HT1080 (cell line): ENCODE measurements around the gene TMEM131. TPM values are rescaled to one million over a fixed set of nuclear protein-coding genes. Genes with fewer than 3 reads are reported as not detected.
A peak's percentile ranks its signal among the peaks of the same experiment; 100 is the strongest.
"Not testable (repeated sequence)": the region's sequence is repeated elsewhere in the genome, so short reads cannot be mapped to it uniquely, and the experiment has no call there.

Experiments used
- DNase-seq: peaks from one replicate; pipeline ENCODE4 v3.0.0-alpha.2; 2015; ENCODE audit warnings: low read depth
- total RNA-seq: library from RNA; depleted of rRNA; stranded (reverse); fragments of >200 nt; shearing (Covaris generic); gene quantifications from 2 replicates; pipeline ENCODE4 v1.2.3, GENCODE V29; 2014

The TMEM131 gene
- total RNA-seq, 1 experiment from 2014 or later: 9.7 TPM

- no peak for DNase-seq
Observed at GRCh38 chr2:97961534-97961933, 34.2 kb downstream of the TMEM131 start.

GRCh38 chr2:97958184-97958583 is 37.6 kb downstream of the TMEM131 start:
- DNase-seq: no peak

- no peak for DNase-seq
Observed at GRCh38 chr2:97957432-97958183, 38.1 kb downstream of the TMEM131 start.

DNA sequence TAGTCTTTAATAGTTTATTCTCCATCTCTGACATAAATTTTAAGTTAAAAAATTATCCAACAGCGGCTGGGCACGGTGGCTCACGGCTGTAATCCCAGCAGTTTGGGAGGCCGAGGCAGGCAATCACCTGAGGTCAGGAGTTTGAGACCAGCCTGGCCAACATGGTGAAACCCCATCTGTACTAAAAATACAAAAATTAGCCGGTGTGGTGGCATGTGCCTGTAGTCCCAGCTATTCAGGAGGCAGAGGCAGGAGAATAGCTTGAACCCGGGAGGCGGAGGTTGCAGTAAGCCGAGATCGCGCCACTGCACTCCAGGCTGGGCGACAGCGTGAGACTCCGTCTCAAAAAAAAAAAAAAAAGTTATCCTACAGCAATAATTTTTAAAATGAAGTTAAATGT is 39.0 kb downstream of the TMEM131 start:
- not testable (repeated sequence) for DNase-seq

- DNase-seq: no peak
Observed at GRCh38 chr2:97953853-97954252, 41.9 kb downstream of the TMEM131 start.

DNA sequence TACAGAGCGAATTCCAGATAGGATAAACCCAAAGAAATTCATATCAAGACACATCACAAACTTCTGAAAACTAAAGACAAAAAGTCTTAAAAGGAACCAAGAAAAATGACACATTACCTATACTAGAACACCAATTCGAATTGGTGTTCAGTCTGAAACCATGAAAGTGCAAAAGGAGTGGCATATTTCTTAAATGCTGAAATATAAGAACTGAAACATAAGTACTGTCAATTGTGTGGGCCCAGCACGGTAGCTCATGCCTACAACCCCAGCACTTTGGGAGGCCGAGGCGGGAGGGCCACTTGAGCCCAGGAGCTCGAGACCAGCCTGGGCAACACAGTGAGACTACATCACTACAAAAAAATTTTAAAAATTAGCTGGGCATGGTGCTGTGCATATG is 43.4 kb downstream of the TMEM131 start:
- DNase-seq: no peak

DNA sequence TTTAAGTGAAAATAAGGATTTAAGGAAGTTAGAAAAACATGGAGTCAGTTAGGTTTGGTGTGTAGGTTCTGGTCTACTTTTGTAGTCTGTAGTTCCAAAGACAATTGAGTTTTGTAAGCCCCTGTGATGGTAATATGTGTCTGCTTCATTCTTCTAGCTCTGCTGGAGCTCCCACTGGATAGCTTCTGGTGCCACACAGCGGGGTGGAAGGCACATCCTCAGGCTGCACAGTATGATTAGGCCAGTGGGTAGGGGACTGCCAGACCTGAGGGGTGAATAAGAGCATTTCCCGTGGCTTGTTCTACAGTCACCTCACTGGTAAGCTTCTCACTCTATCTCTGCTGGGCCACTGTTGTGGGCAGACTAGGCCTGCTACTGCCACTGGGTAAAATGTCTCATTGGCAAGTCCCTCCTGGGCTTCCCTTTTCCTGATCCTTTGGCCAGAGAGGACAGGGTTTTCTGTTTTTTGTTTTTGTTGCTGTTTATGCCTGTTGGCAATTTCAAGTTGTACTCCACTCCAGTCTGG is 44.5 kb downstream of the TMEM131 start:
- peak; percentile 5 for DNase-seq

DNA sequence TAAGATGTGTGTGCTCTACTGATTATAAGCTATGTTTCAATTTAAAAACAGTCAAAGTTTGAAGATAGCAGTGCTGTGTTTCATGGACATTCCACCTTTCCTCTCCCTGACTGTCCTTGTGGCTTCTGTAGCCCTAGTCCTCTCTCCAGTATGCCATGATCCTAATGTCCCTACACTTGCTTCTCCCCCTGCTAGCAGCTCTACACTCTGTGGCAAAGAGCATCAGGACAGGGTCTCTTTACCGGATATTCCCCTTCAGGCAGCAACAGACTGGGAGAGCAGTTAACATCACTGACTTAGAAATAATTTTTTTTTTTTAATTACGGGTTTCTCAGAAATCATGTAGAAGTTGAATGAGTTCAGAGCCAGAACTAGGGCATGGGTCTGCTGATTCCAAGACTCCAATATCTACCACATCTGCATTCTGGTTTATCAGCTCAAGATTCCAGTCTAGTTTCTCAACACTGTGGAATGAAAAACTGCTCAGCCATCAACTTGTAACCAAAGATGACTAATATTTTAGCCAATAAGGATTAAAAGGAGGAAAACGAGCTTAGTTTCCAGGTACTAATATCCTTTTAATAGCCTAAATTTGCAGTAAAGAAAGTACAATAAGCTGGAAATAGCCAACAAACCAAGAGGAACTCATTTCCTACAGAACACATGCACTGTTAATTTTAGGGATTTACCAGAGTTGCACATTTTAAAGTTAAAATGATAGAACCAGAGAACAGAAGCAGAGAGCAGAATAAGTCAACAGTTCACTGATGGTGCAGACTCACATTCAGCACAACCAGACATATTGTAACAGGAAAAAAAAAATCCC is 45.2 kb downstream of the TMEM131 start:
- DNase-seq: peak; percentile 61

GRCh38 chr2:97948926-97949325 is 46.8 kb downstream of the TMEM131 start:
- no peak for DNase-seq

GRCh38 chr2:97945791-97946190 is 50.0 kb downstream of the TMEM131 start:
- DNase-seq: no peak

- DNase-seq: no peak
Observed at GRCh38 chr2:97936881-97937280, 58.9 kb downstream of the TMEM131 start.

GRCh38 chr2:97936199-97936598 is 59.5 kb downstream of the TMEM131 start:
- no peak for DNase-seq

DNA sequence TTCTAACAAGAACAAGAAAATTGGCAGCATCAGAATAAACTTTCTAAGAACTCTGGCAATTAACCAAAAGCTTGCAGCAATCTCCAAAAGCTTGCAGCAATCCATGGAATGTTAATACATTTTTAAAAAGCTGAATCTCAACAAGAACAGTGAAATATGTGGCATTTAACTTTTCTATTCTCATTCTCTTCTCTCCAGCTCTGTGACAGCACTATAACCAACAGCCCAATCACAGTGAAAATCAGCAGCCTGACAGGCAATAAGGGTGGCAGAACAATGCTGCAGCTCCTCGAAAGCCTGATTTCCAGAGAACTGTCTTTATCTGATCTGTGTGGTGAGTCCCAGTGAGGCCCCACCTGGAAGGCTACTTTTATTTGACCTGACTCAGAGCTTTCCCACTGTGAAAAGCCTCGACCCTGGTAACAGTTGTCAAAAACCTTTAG is 60.0 kb downstream of the TMEM131 start:
- DNase-seq: peak; percentile 18

- DNase-seq: no peak
Observed at GRCh38 chr2:97932975-97933662, 62.6 kb downstream of the TMEM131 start.

DNA sequence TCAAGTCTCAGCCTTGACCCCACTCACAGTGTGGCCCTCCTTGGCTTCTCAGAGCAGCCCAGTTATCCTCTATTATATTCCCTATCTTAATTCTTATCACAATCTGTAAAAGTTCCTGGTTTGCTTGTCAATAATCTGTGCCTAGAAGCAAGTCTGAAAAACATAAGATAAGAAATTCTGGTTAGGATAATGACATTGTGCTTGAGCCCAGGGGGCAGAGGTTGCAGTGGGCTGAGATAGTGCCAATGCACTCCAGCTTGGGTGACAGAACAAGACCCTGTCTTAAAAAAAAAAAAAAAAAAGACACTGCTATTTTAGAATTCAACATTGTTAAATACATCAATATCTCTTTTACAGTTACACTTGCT is 63.9 kb downstream of the TMEM131 start:
- no peak for DNase-seq

- DNase-seq: no peak
Observed at GRCh38 chr2:97931118-97931857, 64.5 kb downstream of the TMEM131 start.

DNA sequence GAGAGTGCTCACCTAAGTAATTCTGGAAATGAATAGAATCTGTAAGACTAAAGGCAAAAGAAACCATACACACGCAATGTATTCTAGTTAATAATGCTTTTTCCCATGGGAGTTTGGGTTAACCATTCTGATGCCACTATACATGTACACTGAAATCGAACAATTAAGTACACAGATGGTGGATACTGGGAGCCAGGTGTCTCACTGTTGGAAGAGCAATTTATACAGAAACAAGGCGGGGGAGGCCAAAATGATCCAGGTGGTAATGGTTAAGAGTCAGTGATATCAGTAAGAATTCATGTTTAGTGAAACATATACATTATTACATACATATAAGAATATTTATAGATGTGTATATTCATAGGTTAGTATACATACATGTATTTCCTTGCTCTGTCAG is 67.2 kb downstream of the TMEM131 start:
- DNase-seq: no peak

DNA sequence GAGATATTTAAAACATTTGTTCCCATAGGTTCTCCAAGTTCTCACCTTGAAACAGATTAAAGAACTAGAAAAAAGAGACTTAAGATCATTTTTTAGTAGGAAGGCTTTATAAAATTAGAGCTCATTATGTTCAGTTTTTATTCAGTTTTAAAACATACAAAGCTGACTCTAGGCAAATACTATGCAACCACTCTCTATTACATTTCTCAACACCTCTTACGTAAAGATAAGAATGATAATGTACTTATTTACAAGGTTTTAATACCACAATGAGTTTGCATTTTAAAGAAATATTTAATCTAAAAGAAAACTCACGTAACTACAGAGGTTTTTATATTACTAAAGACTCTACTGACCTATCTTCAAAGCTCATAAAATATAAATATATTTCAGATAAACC is 68.8 kb downstream of the TMEM131 start:
- no peak for DNase-seq

DNA sequence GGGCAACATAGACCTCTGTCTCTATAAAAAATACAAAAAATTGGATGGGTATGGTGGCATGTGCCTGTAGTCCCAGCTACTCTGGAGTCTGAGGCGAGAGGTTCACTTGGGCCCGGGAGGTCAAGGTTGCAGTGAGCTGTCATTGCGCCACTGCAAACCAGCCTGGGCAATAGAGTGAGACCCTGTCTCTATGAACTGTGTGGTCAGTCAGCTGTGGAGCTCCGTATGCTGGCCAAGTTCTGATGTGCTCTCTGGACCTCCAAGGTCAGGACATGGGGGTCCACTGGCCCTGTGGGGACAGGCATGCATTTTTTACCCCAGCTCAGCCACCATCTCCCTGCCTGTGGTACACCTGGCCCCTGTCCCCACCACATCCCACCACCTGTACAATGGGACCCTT is 71.6 kb downstream of the TMEM131 start:
- DNase-seq: no peak

GRCh38 chr2:97919858-97920257 is 75.9 kb downstream of the TMEM131 start:
- DNase-seq: no peak

DNA sequence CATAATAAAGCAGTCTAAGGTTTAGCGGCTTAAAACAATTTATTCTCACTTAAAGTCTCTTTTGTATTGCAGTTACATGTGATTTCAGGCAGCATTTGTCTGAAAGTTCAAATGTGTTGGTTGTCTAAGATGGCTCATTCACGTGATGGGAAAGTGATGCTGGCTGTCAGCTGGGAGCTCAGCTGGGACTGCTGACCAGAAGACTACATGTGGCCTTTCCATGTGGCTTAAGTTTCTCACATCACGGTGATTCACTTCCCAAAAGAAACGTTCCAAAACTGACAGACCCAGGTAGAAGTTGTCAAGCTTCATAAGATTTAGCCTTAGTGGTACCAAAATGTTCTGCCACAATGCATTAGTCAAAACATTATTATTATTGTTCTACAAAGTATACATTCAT is 76.9 kb downstream of the TMEM131 start:
- no peak for DNase-seq
